Spleen (tissue), 11 donors: ENCODE data around the gene DHRS1. TPM values are rescaled to one million over a fixed set of nuclear protein-coding genes. Genes with fewer than 3 reads are reported as not detected.
A peak's percentile ranks its signal among the peaks of the same experiment; 100 is the strongest.

ENCODE experiments used
- DNase-seq: peaks from one replicate; pipeline ENCODE4 v3.0.0-alpha.2; 2020
- H3K27ac ChIP-seq, 8 donors: fragments of 200-600 bp; sonication (generic) in 7 of 8; 1 replicate in 4 of 8; 2 replicates in 4 of 8; pipeline versions ENCODE4 v1.5.0 to v1.8.0; 2016 to 2021; ENCODE audit warnings: inconsistent platforms in 4 of 8, mild to moderate bottlenecking in 4 of 8, moderate library complexity in 1 of 8
- H3K27me3 ChIP-seq, 7 donors: fragments of 200-600 bp; sonication (generic) in 6 of 7; replicated peaks in 1 of 7; 1 replicate in 4 of 7; 2 replicates in 3 of 7; pipeline versions ENCODE4 v1.5.0 to v1.8.0; 2016 to 2021; ENCODE audit warnings: inconsistent platforms in 3 of 7, mild to moderate bottlenecking in 1 of 7
- H3K36me3 ChIP-seq, 6 donors: fragments of 200-600 bp; sonication (generic) in 5 of 6; 1 replicate in 4 of 6; 2 replicates in 2 of 6; pipeline versions ENCODE4 v1.5.0 to v1.8.0; 2016 to 2021; ENCODE audit warnings: inconsistent platforms in 2 of 6
- H3K4me1 ChIP-seq, 6 donors: fragments of 200-600 bp; sonication (generic) in 5 of 6; 1 replicate in 3 of 6; 2 replicates in 3 of 6; pipeline versions ENCODE4 v1.5.0 to v1.8.0; 2016 to 2021; ENCODE audit warnings: inconsistent platforms in 3 of 6
- H3K4me3 ChIP-seq, 8 donors: fragments of 200-600 bp; sonication (generic) in 7 of 8; 1 replicate in 4 of 8; 2 replicates in 4 of 8; pipeline versions ENCODE4 v1.5.0 to v1.8.0; 2016 to 2021; ENCODE audit warnings: inconsistent platforms in 4 of 8, mild to moderate bottlenecking in 4 of 8, moderate library complexity in 2 of 8
- H3K9me3 ChIP-seq, 8 donors: fragments of 200-600 bp; sonication (generic) in 7 of 8; 1 replicate in 4 of 8; 2 replicates in 4 of 8; pipeline versions ENCODE4 v1.5.0 to v1.8.0; 2016 to 2021; ENCODE audit warnings: inconsistent platforms in 4 of 8
- POLR2A ChIP-seq, 3 donors: fragments of 450-650 bp; IDR thresholded peaks; one replicate each; pipeline ENCODE4 v1.5.1; 2017; ENCODE audit warnings: antibody characterized with exemption in 3 of 3, mild to moderate bottlenecking in 1 of 3
- POLR2AphosphoS5 ChIP-seq, 3 donors: sonication (generic); formaldehyde crosslinking; IDR thresholded peaks; one replicate each; pipeline ENCODE4 v1.5.1; 2017; ENCODE audit warnings: antibody characterized with exemption in 3 of 3
- WGBS, 5 donors: extraction: QIAGEN DNeasy Blood & Tissue Kit in 3 of 5; methylation state at CpG; one replicate each; pipeline versions ENCODE4 v1.1.5 to v1.1.7; 2013 to 2018; 5-methylcytosine and 5-hydroxymethylcytosine counted together
- intact Hi-C: fragments of 100-400 bp; cut with DNase I; formaldehyde crosslinking; loops from one replicate; pipeline ENCODE4 v1.15.0; 2023; ENCODE audit warnings: low total_unique reads
- polyA plus RNA-seq, 3 donors: library from polyadenylated mRNA; stranded (reverse); fragments of 200-250 nt; gene quantifications; one replicate each; pipeline ENCODE4 v1.2.1, GENCODE V29; 2013
- total RNA-seq, 7 donors: library from RNA; depleted of rRNA in 3 of 7; stranded (reverse); fragments of >200 nt in 3 of 7; fragmentation: NEBNext Ultra II Directional in 4 of 7; extraction: Animal tissue kit (Norgen Biotek cat#: 25700) in 4 of 7; gene quantifications; one replicate each; pipeline versions ENCODE4 v1.1.0 to v1.2.1, GENCODE V29; 2016 to 2021
- TF ChIP-seq, protein P1 (sequence below), 11 experiments: fragments of 200-600 bp in 7 of 11; fragments of 450-650 bp in 4 of 11; sonication (generic) in 4 of 11; IDR thresholded peaks in 8 of 11; conservative IDR thresholded peaks in 3 of 11; 1 replicate in 7 of 11; 2 replicates in 4 of 11; pipeline versions ENCODE4 v1.4.0 to v1.8.0; 2016 to 2021; ENCODE audit warnings: antibody characterized with exemption in 11 of 11, inconsistent platforms in 4 of 11, mild to moderate bottlenecking in 1 of 11
- donor health status: healthy with polysubstance abuse.
- donor health status: DM: no; HTN: no; CAD: no; lungs with moderate emphysema.
- donor health status: DM: no; HTN: no; CAD: no.
- donor health status: Bipolar disorder and iron deficiency.
- donor health status: healthy.
- donor health status: DM: no; HTN: no; CAD: no.
- donor health status: DM: yes; HTN: yes; CAD: no.

DHRS1 gene
- total and polyA plus RNA-seq, 10 donors = 22.0 to 56.1 (median 33.1) TPM

DNA sequence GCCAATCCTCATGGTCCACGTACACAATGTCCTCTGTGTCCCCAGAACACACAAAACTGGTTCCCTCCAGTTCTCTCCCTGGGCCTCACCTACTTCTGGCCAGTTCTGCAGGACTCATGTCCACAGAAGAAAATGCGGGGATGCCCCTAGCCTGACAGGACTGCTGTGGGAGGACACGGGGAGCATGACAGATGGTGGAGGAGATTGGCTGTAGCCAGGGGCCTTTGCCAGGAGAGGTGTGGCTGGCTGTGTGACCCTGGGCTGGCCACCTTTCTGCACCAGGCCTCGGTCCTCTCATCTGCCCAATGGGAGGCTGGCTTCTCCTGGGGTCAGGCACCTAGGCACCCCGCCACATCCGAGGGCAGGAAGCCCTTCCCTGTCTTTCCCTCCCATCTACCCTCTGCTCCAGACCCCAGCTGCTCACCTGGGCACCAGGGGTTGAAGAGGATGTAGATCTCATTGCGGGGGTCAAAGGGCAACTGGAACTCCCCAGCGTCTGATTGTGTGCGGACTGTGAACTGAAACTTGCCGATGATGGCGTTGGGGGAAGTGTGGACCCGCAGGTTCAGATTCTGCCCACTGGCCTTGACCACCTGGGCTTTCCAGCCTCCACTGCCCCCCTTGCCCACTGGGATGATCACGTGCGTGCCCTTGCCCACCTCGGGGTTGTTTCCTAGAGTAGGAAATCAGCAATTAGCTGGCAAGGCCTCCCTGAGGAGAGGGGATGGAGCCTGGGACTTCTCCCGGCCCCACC is 39.4 kb downstream of the DHRS1 start:
- no peak overlapping the region for H3K4me3 ChIP-seq
- TF ChIP-seq, protein P1, sequence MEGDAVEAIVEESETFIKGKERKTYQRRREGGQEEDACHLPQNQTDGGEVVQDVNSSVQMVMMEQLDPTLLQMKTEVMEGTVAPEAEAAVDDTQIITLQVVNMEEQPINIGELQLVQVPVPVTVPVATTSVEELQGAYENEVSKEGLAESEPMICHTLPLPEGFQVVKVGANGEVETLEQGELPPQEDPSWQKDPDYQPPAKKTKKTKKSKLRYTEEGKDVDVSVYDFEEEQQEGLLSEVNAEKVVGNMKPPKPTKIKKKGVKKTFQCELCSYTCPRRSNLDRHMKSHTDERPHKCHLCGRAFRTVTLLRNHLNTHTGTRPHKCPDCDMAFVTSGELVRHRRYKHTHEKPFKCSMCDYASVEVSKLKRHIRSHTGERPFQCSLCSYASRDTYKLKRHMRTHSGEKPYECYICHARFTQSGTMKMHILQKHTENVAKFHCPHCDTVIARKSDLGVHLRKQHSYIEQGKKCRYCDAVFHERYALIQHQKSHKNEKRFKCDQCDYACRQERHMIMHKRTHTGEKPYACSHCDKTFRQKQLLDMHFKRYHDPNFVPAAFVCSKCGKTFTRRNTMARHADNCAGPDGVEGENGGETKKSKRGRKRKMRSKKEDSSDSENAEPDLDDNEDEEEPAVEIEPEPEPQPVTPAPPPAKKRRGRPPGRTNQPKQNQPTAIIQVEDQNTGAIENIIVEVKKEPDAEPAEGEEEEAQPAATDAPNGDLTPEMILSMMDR (IDR thresholded peaks at IDR 0.05 in 8 of 11, conservative IDR thresholded peaks at IDR 0.05 in 3 of 11) = no peak
- TF ChIP-seq POLR2A (IDR thresholded peaks at IDR 0.05) = no peak
- TF ChIP-seq POLR2AphosphoS5 (IDR thresholded peaks at IDR 0.05) = no peak
- H3K27ac ChIP-seq = no peak overlapping the region
- 73 to 85% (median 82%) methylated on average over 8 to 16 of the region's 16 CpGs for WGBS, 5 donors
- no peaks in the 10 kb centered on the region for H3K9me3 ChIP-seq
- intact Hi-C loops = no loop called here
- peaks cover 0 to 89% (median 3%) of the 10 kb centered on the region in 6 donors for H3K36me3 ChIP-seq
- H3K27me3 ChIP-seq = no peaks in the 10 kb centered on the region
- H3K4me1 ChIP-seq = no peaks in the 10 kb centered on the region
- peak; percentile 43 for DNase-seq

DNA sequence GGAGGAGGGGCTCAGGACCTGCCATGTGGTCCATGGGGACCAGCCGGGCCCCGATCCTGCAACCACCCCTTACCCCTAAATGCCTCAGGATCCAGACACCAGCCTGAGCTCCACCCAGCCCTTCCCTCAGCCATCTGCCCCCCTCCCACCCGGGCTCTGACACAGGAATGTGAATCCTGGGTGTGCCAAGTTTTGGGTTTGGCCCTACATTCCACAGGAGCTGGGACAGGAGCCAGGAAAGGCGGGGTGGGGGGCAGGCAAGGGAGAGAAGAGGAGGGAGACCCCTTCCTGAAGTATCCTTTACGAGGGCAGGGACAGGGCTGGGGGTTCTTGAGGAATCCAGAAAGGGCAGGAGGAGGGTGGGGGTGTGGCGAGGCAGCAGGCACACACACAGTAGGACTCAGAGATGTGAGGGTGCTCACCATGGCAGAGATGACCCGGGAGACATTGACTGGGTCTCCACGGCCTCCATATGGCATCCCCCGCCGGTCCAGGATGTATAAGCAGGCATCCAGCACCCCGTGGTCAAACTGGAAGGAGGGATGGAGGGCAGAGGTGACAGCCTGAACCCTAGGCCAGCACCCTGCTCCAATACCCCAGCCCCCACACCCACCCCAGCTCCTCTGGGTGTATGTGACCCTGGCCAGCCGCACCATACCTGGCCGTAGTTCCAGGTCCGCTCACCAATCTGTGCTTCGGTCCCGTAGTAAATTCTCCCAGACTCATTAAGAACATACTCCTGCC is 40.1 kb downstream of the DHRS1 start:
- Histone ChIP-seq H3K4me1 (no peaks in the 10 kb centered on the region), H3K9me3 (no peaks in the 10 kb centered on the region), H3K4me3 (no peak overlapping the region), H3K27me3 (no peaks in the 10 kb centered on the region), H3K27ac (no peak overlapping the region), H3K36me3 (peaks cover 0 to 89% (median 2%) of the 10 kb centered on the region in 6 donors)
- DNase-seq = peak; percentile 50
- TF ChIP-seq POLR2A (IDR thresholded peaks at IDR 0.05) = no peak
- TF ChIP-seq POLR2AphosphoS5 (IDR thresholded peaks at IDR 0.05) = no peak
- TF ChIP-seq, protein P1 (IDR thresholded peaks at IDR 0.05 in 8 of 11, conservative IDR thresholded peaks at IDR 0.05 in 3 of 11) = no peak
- WGBS, 5 donors = 86 to 95% (median 88%) methylated on average over 14 to 16 of the region's 16 CpGs
- intact Hi-C loops = no loop called here

DNA sequence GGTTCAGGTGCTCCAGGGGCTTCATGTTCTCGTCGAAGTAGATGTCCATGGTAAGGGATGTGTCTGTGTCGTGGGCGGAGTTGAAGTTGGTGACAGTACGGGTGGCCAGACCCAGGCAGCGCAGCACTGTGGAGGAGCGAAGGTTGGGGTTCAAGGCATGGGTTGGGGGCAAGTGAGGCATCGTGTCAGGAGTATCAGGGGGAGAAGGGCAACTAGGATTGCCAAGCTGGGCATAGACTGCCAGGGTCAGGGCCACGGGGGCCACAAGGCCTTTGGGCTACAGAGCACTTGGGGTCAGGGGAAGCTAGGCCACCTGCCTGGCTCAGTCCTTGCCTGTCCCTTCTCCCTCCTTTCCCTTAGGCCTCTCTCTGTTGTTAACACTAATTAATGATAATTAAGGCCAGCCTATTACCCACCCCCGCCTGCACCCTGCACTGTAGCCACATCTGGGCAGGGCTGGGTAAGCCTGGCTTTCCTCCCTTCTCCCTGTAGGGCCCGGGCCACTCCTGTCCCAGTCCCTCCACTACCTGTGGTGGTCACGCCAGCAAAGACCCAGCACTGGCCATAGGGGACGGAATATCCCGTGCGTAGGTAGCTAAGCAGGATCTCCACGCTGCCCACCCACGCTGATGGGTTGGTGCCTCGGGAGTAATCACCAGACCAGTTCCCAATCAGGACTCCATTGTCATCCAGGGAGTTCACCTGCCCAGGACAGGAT is 40.9 kb downstream of the DHRS1 start:
- Histone ChIP-seq H3K4me1 (no peaks in the 10 kb centered on the region), H3K9me3 (no peaks in the 10 kb centered on the region), H3K27ac (no peak overlapping the region), H3K4me3 (no peak overlapping the region), H3K27me3 (no peaks in the 10 kb centered on the region), H3K36me3 (peaks cover 0 to 89% (median 4%) of the 10 kb centered on the region in 6 donors)
- peak; percentile 50 for DNase-seq
- intact Hi-C loops = no loop called here
- WGBS, 5 donors = 89 to 96% (median 94%) methylated on average over 18 of the region's 18 CpGs
- TF ChIP-seq POLR2A (IDR thresholded peaks at IDR 0.05) (no peak), POLR2AphosphoS5 (IDR thresholded peaks at IDR 0.05) (no peak)
- TF ChIP-seq, protein P1 (IDR thresholded peaks at IDR 0.05 in 8 of 11, conservative IDR thresholded peaks at IDR 0.05 in 3 of 11) = no peak
